ENCODE measurements around the gene ATOH8.

The ATOH8 gene

GRCh38 chr2:85834466-85834865 is 80.7 kb downstream of the ATOH8 start:
- no peak for DNase-seq

Data from CD4-positive, alpha-beta T cell treated with Interleukin-4 for 1 hour (primary cell).